Adrenal gland (tissue), 5 donors: ENCODE measurements around the gene MEGF11.

Experiments
- CTCF ChIP-seq, 6 experiments: fragments of 450-650 bp in 4 of 6; fragments of 200-600 bp in 2 of 6; sonication (generic) in 1 of 6; IDR thresholded peaks; 1 replicate in 5 of 6; 2 replicates in 1 of 6; pipeline versions ENCODE4 v1.5.1 to v1.8.0; 2016 to 2021; ENCODE audit warnings: antibody characterized with exemption in 6 of 6, mild to moderate bottlenecking in 2 of 6, moderate library complexity in 1 of 6
- POLR2A ChIP-seq, 2 donors: fragments of 450-650 bp; IDR thresholded peaks; one replicate each; pipeline ENCODE4 v1.6.1; 2017; ENCODE audit warnings: antibody characterized with exemption in 2 of 2, mild to moderate bottlenecking in 2 of 2, moderate library complexity in 1 of 2
- donor health status: DM: no; HTN: no; CAD: no.

GRCh38 chr15:66120422-66120821 is 133.1 kb downstream of the MEGF11 start:
- TF ChIP-seq CTCF (IDR thresholded peaks at IDR 0.05): no peak
- no peak for TF ChIP-seq POLR2A (IDR thresholded peaks at IDR 0.05)
